HepG2 (cell line): ENCODE results near the gene ATP6V0A1. TPM values are rescaled to one million over a fixed set of nuclear protein-coding genes. Genes with fewer than 3 reads are reported as not detected.

Experiments used
- ARID4A ChIP-seq: sonication (generic); formaldehyde crosslinking; IDR thresholded peaks from 2 replicates; pipeline ENCODE4 v1.5.0; 2020; ENCODE audit warnings: mild to moderate bottlenecking, missing genetic modification reagents, borderline replicate concordance
- ATF1 ChIP-seq: IDR thresholded peaks from 2 replicates; pipeline ENCODE4 v1.6.1; 2016; ENCODE audit warnings: mild to moderate bottlenecking, control low read depth
- CEBPZ ChIP-seq: IDR thresholded peaks from 2 replicates; pipeline ENCODE4 v1.6.1; 2012; ENCODE audit warnings: low read length, improper control_type of control experiment
- FIP1L1 ChIP-seq: fragments of 200-400 bp; formaldehyde crosslinking; IDR thresholded peaks from 2 replicates; pipeline ENCODE4 v1.6.1; 2018; ENCODE audit warnings: low read depth, mild to moderate bottlenecking, low read length, moderate library complexity, borderline replicate concordance; ENCODE audit not compliant: insufficient read depth
- KDM6A ChIP-seq: IDR thresholded peaks from 2 replicates; pipeline ENCODE4 v1.6.1; 2016; ENCODE audit warnings: low read depth
- MBNL3 ChIP-seq: fragments of 250-450 bp; sonication (Bioruptor Pico); conservative IDR thresholded peaks from 2 replicates; pipeline ENCODE4 v1.8.0; 2022; ENCODE audit warnings: mild to moderate bottlenecking, inconsistent platforms
- NBN ChIP-seq: fragments of 450-650 bp; conservative IDR thresholded peaks from 2 replicates; pipeline ENCODE4 v1.6.1; 2017
- NFE2L1 ChIP-seq: sonication (generic); formaldehyde crosslinking; IDR thresholded peaks from 2 replicates; pipeline ENCODE4 v1.4.0; 2020; ENCODE audit warnings: missing genetic modification reagents, mild to moderate bottlenecking, borderline replicate concordance
- NONO ChIP-seq, 2 experiments: fragments of 450-650 bp in 1 of 2; sonication (generic) in 1 of 2; formaldehyde crosslinking in 1 of 2; IDR thresholded peaks in 1 of 2; conservative IDR thresholded peaks in 1 of 2; 2 replicates each; pipeline versions ENCODE4 v1.6.1 to v1.8.0; 2017 to 2022; ENCODE audit warnings: mild to moderate bottlenecking in 1 of 2, missing genetic modification reagents in 1 of 2, moderate library complexity in 1 of 2
- NR0B2 ChIP-seq: sonication (generic); formaldehyde crosslinking; IDR thresholded peaks from 2 replicates; pipeline ENCODE4 v1.4.0; 2020; ENCODE audit warnings: mild to moderate bottlenecking, missing genetic modification reagents
- SSRP1 ChIP-seq: IDR thresholded peaks from 2 replicates; pipeline ENCODE4 v1.6.1; 2016; ENCODE audit warnings: control low read depth
- ZBTB3 ChIP-seq: sonication (generic); formaldehyde crosslinking; IDR thresholded peaks from 2 replicates; pipeline ENCODE4 v1.4.0; 2020; ENCODE audit warnings: low read depth, mild to moderate bottlenecking, moderate library complexity, missing genetic modification reagents, borderline replicate concordance
- ZNF326 ChIP-seq: sonication (generic); formaldehyde crosslinking; IDR thresholded peaks from 2 replicates; pipeline ENCODE4 v1.4.0; 2020; ENCODE audit warnings: missing genetic modification reagents, borderline replicate concordance
- ZNF576 ChIP-seq: sonication (generic); formaldehyde crosslinking; IDR thresholded peaks from 2 replicates; pipeline ENCODE4 v1.4.0; 2020; ENCODE audit warnings: mild to moderate bottlenecking, missing genetic modification reagents
- polyA plus RNA-seq, 8 experiments: library from polyadenylated mRNA; depleted of rRNA in 3 of 8; stranded (reverse) in 7 of 8; unstranded in 1 of 8; fragments of >200 nt; fragmentation: Illumina TruSeq in 4 of 8; extraction: Trizol in 4 of 8; gene quantifications; 2 replicates each; pipeline versions ENCODE4 v1.2.1 to v1.2.3, GENCODE V29; 2011 to 2016; ENCODE audit warnings: low read depth in 4 of 8, missing spikeins in 1 of 8, mixed read lengths in 1 of 8; ENCODE audit not compliant: insufficient read depth in 1 of 8
- total RNA-seq, 5 experiments: library from RNA; depleted of rRNA; stranded (reverse); fragments of >200 nt; fragmentation: Illumina TruSeq; extraction: Trizol; gene quantifications; 2 replicates each; pipeline ENCODE4 v1.2.3, GENCODE V29; 2016; ENCODE audit warnings: low read depth in 1 of 5
- TF ChIP-seq, protein P1 (sequence below): sonication (generic); formaldehyde crosslinking; conservative IDR thresholded peaks from 2 replicates; pipeline ENCODE4 v1.8.1; 2023; ENCODE audit warnings: missing genetic modification reagents

The ATP6V0A1 gene
- total and polyA plus RNA-seq, 2 of the 13 experiments (the other 11 are each of a cell fraction or from before 2014, with no cell fraction given) = 27.9 to 54.1 TPM

GRCh38 chr17:42566883-42567573 lies 108.3 kb downstream of the ATP6V0A1 start, which contains the start of gene MLX (continued):
- peak; percentile 83; the same call in 1 of the 2 replicates for TF ChIP-seq NR0B2
- no peak for TF ChIP-seq KDM6A (CRISPR knock-in tag)
- TF ChIP-seq SSRP1 (CRISPR knock-in tag) = peak; percentile 85; the same call in 1 of the 2 replicates
- no peak for TF ChIP-seq ATF1 (CRISPR knock-in tag)
- TF ChIP-seq NONO (IDR thresholded peaks at IDR 0.05) = no peak
- peak; percentile 83 for TF ChIP-seq NONO (CRISPR knock-in tag; conservative IDR thresholded peaks at IDR 0.05)
- TF ChIP-seq CEBPZ = no peak
- peak; percentile 81; the same call in 1 of the 2 replicates for TF ChIP-seq ZBTB3 (CRISPR knock-in tag)
- no peak; the same call in 1 of the 2 replicates for TF ChIP-seq ZNF326 (CRISPR knock-in tag)
- no peak for TF ChIP-seq FIP1L1
- TF ChIP-seq, protein P1, sequence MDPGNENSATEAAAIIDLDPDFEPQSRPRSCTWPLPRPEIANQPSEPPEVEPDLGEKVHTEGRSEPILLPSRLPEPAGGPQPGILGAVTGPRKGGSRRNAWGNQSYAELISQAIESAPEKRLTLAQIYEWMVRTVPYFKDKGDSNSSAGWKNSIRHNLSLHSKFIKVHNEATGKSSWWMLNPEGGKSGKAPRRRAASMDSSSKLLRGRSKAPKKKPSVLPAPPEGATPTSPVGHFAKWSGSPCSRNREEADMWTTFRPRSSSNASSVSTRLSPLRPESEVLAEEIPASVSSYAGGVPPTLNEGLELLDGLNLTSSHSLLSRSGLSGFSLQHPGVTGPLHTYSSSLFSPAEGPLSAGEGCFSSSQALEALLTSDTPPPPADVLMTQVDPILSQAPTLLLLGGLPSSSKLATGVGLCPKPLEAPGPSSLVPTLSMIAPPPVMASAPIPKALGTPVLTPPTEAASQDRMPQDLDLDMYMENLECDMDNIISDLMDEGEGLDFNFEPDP = no peak
- TF ChIP-seq ZNF576 (CRISPR knock-in tag) = no peak
- TF ChIP-seq MBNL3 (CRISPR knock-in tag) = no peak
- peak; percentile 98 for TF ChIP-seq ARID4A (CRISPR knock-in tag)
- no peak for TF ChIP-seq NFE2L1
- TF ChIP-seq NBN = no peak
